Activated CD8-positive, alpha-beta memory T cell treated with anti-CD3 and anti-CD28 coated beads, Interleukin-2, amount 50 U/mL, for 1 hour (primary cell): Measurements from ENCODE around the gene NAV2.
"Not testable (repeated sequence)": the region's sequence is repeated elsewhere in the genome, so short reads cannot be mapped to it uniquely, and the experiment has no call there.

Source experiments
- DNase-seq: peaks from one replicate; pipeline ENCODE4 v3.0.0-alpha.2; 2020; ENCODE audit errors: extremely low read depth

Gene NAV2

DNA sequence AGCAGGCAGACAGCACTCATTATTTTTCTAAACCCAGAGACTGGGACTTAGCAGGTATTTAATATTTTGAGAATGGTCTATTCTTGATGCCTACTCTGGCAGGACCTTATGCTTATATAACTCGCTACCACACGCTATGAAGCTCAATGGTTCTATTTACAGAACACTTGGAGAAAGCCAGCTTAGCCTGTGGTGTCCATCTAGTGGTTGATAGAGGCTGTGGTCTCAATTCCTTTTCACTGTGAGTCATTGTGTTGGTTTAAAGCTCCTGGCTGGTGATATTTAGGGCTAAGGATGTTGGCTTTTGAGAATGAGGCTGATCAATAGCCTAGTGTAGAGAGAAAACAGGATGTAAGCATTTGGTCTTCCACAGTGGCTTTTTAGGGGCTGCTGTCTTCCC lies 241.3 kb downstream of the NAV2 start:
- no peak for DNase-seq

DNA sequence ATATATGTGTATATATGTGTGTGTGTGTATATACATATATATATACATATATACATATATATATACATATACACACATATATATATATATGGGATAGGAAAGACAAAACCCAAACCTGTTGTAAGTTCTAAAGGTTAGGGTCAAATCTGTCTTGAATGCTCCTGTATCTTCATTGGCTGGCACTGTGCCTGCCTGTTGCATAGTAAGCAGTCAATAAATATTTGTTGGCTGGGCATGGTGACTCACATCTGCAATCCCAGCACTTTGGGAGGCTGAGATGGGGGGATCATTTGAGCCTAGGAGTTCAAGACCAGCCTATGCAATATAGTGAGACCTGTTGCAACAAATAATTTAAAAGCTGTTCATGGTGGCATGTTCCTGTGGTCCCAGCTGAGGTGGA lies 242.3 kb downstream of the NAV2 start:
- DNase-seq: no peak

DNA sequence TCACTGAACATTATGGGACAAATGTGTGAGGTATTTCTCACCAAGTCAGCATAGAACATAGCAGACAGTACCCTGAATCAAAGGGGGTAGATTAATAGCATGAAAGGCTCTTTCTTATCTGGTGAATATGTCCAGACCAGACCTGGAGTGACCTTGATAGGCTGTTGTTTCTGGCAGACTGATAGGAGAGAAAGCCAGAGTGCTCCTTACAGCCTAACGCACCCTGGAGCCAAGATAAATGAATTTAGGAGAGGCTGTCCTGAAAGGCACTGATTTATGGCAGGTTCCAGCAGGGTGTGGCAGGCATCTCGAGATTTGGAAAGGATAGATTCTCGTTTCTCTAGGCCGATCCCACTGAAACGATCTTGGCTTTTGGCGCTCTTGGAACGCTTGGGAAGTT lies 243.0 kb downstream of the NAV2 start:
- DNase-seq: no peak

DNA sequence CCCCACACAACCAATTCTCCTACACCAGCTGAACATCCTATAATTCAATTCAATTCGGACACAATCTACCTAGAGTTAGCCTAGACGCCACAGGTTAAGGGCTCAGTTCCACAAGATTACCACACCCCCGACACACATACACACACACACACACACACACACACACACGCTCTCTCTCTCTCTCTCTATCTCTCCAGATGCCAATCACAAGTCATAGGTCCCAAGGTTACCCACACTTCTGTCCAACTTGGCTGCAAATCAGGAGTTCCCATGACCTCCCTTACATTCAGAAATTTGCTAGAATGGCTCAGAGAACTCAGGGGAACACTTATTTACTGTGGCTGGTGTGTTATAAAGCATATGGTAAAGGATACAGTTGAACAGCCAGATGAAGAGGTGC lies 243.6 kb downstream of the NAV2 start:
- DNase-seq: no peak

DNA sequence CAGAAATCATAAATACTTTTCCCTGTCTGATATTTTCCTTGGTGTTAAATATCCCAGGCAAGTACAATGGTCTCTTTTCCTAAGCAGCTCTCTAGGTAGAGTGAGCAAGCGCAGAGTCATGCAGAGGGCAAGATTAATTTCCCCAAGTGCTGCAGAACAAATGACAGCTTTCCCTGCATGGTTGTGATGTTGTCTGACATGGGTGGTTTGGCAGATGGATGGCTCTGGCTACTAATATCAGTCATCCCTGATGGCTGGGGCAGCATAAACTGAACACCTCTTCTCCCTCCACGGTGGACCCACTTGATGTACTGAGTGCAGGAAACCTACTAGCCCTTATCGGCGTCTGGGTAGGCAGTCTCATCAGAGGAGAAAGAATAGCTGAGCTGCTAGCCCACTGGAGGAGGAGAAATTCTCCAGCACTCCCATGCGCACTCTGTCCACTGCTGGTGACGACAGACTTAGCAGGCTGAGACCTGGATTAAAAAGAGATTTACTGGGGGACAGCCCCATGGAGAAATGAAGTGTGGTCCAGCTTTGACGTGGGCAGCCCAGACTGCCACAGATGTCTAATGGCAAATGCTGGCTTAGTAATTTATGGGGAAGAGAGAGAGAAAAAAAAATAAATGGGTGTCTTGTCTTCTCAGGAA lies 244.8 kb downstream of the NAV2 start:
- DNase-seq: no peak

DNA sequence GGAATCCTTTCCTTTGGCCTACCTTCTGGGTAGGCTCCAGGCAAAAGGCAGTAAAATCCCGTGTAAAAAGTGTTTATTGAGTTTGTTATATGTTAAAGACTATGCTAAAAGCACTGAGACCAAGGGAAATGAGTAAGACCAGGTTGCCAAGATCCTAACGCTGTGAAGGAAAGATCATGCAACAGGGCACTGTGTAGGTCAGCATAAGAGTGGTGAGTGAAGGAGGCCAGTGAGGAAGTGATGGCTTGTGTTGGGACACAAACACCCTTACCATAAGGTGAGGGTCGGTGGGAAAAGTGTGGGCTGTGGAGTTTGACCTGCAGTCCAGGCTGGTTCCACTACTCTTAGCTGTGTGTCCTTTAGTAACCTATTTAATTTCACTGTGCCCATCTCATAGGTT lies 245.6 kb downstream of the NAV2 start:
- DNase-seq: no peak

DNA sequence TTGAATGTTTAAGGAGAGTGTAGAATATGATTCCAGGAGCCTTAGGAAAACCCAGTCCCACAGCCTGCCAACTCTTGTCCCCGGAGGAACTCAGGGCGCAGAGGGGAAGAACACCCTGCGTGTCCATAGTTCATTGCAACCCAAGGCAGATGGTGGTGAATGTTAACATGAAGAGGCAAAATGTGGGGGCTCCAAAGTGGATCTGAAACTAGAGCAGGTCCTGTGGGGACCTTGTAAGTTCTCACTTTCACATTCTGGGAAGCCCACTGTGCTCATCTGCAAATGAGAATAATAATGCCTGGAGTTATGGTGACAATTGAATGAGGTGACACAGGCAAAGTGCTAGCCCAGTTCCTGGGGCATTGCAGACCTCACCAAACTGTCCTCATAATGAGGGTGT lies 246.6 kb downstream of the NAV2 start:
- no peak for DNase-seq

DNA sequence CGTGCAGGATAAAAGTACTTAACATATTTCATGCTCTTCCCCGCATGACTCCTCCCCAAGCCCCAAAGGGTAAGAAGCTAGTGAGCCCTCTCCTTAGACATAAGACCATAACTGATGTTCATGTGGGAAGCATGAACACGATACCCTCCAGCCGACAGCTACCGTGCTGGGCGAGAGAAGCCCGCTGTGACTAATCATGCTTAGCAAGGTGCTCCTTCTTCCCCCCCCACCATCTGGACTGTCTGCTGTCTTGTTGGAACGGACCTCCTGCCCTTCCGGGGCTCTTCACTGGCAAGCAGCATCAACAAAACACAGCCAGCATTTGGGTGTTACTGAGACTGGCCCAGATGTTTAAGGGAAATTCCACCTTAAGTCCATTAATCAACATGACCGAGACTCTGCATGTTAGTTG lies 247.0 kb downstream of the NAV2 start:
- DNase-seq: no peak

DNA sequence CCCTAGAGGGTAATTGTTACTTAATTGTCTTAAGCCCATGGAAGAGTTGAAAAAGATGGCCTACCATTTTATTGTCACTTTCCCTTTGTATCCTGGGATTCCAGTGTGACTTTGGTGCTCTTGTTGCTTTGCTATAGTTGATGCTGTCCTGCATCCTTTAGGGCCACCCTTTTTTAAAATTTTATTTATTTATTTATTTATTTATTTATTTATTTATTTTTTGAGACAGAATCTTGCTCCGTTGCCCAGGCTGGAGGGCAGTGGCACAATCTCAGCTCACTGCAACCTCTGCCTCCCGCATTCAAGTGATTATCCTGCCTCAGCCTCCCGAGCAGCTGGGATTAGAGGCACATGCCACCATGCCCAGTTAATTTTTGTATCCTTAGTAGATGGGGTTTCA lies 247.8 kb downstream of the NAV2 start:
- not testable (repeated sequence) for DNase-seq

DNA sequence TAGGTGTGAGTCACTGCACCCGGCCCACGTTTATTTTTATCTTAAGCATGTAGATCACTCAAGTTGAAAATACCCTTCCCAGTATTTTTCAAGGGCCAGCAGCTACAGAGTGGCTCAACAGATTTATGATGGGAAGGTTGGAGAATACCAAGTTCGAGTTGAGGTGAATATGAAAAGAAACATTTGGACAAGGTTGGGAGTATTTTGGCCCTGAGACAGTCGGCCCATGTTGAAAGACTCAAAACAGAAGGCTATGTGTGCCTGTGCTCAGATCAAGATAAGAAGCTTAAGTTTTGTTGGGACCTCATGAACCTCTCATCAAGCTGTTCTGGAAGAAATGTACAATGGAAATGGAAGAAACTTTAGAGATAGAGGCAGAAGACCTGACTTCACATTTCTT lies 248.6 kb downstream of the NAV2 start:
- no peak for DNase-seq

DNA sequence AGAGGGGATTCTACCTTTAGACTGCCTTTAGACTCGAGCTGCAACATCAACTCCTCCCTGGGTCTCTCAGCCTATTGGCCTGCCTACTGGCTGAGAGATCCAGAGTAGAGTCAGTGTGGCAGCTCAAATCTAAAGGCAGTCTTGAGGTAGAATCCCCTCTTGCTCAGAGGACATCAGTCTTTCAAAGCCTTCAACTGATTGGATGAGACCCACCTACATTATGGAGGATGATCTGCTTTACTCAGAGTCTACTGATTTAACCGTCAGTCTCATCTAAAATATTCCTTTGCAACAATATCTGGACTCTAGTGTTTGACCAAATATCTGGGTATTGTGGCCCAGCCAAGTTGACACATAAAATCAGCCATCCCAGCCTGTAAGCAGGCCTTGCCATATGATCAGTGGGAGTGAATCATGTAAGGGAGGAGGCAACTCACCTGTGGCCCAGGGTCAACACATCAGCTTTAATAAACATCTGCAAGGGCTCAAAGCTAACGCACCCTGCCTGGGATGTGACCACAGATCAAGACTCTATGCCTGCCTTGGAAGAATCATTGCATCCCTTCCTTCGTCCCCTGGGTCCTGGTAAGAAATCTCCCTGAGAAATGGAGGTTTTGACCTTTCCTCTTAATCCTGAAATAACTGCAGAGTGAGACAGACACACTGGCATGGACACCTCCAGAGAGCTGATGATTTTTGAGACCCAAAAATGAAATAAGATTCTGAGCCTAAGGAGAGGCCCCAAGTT lies 249.6 kb downstream of the NAV2 start:
- DNase-seq: no peak

DNA sequence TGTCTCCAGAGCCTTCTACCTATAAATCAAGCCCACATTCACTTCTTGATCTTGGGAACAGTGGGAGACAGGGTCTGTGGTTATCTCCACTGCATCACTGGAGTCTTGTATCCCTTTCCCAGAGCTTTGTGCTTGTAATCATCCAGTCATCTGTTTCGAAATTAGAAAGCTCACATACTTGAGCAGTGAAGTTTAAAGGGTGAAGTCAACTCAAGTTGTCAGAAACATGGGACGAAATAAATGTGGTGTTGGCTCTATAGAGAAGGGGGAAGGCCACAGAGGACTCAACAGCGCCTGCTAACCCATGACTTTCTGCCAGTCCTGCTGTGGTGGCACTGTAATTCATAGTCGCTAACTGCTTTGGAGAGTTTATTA lies 250.2 kb downstream of the NAV2 start:
- no peak for DNase-seq

DNA sequence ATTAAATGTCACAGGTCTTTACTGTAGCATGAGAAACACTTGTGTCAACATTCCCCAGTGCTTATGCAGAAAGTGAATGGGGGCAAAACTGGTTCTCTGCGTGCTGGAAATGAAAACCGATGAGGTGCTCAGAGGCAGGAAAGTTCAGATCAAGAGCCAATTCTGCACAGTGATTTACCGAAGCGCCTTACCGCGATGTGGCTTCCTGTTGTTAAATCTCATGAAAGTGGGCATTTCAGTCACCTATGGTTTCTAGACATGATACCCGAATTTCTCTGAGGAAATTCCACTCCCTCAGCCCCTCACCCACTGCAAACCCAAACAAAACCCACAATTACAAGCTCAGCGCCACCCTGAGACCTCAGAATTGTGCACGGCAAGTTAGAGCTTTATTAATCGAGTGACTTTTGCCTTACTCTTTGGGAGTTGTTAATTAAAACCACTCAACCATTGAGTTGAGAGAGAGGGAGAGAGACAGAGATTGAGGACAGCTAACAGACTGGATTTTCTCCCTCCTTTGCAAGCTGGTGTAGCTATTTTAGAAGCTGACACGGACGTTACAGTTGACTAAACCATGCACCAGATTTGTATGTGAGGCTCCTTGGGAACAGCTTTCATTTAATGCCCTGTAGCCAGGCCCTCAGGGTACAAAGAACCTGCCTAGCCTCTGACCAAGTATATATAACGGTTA lies 251.2 kb downstream of the NAV2 start:
- no peak for DNase-seq

DNA sequence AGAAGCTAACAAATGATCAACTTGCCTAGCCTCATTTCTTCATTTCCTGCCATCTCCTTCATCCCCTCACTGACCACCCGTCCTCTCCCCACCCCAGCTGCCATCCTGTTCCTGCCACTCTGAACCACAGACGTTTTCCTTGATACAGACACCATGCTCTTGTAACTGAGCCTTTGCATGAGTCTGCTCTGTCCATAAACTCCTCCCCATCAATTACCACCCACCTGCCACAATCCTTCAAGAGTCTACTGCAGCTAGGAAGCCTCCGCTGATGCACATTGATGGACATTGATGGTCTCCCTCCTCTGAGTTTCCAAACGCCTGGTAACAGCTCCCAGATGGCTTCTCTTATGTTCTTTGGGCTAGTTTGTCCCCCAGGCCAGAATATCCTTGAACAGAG lies 253.8 kb downstream of the NAV2 start:
- DNase-seq: no peak

DNA sequence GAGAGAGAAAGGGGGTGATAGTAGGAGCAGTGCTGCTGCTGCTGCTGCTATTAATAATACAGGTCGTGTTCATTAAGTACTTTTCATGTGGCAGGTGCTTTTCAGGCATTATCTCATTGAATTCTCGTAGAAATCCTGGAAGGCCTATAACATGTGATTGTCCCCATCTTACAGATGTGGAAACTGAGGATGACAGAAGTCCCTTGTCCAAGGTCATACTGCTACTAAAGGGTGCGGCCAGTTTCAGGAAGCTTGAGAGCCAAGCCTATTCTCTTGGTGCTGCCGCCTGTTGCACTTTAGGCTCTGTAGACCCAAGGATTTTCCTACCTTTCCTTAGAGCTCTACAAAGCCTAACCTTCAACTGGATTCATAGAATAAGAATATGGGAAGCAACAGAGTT lies 254.3 kb downstream of the NAV2 start:
- DNase-seq: no peak

DNA sequence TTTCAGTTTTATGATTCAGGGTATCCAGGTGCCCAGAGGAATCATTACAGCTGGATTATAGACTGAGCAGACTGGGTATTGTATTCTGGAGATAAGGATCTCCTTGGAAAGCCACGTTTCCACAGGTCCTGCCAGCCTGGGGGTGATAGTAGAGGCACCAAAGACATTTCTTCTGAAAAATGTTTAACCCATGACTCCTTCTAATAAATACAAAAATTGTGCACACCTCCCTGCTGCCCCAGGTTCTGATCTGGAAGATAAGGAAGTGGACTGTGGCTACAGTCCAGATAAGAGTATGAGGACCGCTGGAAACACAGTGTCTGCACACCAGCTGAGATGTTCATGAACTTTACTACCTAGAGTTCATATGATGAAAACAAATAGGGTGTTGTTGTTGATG lies 255.2 kb downstream of the NAV2 start:
- DNase-seq: no peak

DNA sequence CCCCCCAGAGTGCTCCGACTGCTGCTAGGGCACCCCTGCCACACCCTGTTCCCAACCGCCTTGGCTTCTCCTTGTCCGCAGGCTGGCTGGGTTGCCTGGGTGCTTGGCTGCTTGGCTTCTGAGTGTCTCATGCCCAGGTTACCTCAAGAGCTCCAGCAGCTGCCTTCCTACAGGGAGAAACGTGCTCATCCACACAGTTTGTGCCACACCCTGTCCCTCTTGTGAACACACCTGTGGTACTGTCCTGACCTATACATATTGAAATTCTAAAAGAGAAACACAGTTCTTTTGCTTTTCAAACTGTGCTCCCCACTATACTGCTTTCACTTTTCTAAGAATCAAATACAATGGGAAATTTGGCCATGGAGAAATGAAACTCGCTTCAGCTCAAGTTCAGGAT lies 256.2 kb downstream of the NAV2 start:
- DNase-seq: no peak

DNA sequence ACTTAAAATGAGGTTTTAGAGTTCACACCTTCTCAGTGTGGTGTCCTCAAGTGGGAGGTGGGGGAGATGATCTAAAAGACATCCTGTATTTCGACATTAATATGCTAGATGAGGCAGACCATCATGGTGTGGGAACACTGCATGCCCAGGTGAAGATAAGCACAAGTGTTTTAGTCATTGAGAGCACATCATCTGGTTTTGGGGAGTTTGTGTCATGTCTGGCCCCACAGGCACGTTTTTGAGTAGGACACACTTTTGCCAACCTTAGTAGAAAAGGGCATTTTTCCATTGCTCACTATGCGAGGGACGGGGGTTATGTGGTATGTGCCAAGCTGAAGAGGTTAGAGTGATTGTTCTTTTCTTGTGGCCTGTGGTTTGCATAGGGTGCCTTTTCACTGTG lies 258.3 kb downstream of the NAV2 start:
- no peak for DNase-seq

DNA sequence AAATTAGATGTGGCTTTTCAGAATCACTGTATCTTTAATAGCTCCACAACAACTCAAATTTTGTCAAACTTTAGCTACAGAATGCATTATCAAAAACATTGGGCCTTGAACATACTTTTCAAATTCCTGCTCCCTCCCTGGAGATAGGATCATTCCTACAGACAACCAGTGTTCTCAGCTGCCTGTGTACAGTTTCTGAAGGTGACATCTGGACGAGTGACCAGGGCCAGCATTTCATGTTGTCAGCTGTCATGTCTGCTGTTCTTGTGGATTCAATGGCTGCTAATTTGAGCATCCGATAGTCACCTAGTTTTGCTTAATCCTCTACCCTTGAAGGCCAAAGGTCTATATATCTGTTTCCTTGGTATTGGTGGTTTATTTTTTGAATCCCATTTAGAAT lies 259.5 kb downstream of the NAV2 start:
- no peak for DNase-seq

DNA sequence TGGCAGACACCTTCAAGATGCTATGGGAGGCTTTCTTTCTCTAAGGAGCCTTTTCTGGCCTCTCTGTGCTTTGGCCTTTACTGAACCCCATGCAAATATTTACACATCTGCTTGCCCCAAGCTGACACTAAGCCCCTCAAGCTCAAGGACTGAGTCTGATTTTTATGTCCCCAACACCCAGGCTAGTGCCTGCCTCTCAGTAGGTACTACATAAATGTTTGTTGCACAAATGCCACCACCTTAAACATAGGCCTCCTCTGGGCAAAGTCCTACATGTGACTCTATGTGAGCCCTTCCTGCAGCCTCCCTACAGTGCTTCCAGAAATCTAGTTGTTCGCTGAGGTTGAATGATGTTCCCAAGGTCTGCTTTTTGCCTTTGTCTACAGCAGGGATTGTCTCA lies 260.0 kb downstream of the NAV2 start:
- DNase-seq: no peak

DNA sequence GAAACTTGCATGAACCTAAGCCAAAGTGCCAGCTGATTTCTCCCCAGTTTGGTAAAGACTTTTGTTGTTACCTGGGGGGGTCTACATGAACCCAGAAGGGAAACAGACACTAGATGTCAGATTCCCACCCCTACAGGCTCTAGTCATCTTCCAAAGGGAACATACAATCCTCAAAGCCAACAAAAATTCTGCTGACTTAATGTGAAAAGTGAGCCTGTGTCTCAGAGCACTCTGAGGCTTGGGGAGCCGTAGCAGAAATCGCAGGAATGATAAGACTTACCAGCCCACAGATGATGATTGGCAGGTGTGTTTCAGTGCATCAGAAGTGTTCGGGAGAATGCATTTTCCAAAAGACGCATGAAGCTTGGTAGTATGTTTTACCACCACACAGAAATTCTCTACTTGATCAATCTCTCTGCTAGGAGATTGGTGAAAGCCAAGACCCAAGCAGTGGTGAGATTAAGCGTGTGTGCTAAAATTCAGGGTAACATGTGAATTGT lies 260.5 kb downstream of the NAV2 start:
- no peak for DNase-seq

DNA sequence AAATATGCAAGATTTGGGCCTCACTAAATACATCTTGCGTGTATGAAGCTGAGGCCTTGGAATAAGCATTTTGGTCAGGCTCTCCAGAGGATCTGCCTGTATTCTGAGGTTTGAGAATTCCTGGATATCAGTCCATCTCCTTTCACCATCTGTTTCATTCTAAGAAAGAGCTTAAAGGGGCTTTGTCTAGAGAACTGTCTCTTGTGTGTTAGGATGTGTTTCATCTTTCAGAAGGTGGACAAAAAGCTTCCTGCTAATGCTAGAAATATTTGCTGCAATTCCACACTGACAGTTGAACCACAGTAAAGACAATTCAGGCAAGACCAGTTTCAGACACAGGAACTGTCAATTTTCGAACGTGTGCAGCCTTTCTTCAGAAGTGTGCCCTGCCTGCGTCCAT lies 262.2 kb downstream of the NAV2 start:
- no peak for DNase-seq

DNA sequence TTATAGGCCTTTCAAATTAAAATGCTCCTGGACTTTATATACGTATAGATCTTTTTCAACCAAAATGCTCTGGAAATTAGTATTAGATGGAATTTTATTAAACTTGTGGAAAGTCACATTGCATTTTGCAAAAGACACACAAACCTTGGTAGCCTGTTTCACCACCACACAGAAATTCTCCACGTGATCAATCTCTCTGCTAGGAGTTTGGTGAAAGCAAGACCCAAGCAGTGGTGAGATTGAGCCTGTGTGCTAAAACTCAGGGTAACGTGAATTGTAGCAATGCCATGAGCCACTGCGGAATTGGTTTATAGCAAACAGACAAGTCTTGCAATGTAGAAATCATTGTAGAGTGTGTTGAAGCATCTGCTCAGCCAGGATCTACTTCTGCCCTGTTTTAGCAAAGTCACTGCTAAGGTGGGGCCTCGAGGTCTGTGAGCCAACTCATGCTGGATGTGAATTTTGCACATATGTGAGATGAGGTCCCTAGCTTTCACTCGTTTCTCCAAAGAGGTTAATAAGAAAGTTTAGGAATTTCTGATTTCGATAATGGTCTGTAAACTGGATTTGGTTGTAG lies 262.9 kb downstream of the NAV2 start:
- no peak for DNase-seq
